Choroid plexus epithelial cell (primary cell): Measurements from ENCODE around the gene RIN3.

ENCODE experiments used
- DNase-seq: peaks from one replicate; pipeline ENCODE4 v3.0.0-alpha.2; 2010; ENCODE audit warnings: low read depth
- H3K4me3 ChIP-seq: 2 replicates; pipeline ENCODE4 v1.5.1; 2011; ENCODE audit warnings: low read depth, mild to moderate bottlenecking, control low read depth, low read length, moderate library complexity
- TF ChIP-seq, protein P1 (sequence below): conservative IDR thresholded peaks from 2 replicates; pipeline ENCODE4 v1.5.1; 2011; ENCODE audit warnings: low read depth, mild to moderate bottlenecking, control low read depth, inconsistent platforms, low read length, moderate library complexity

RIN3 gene

DNA sequence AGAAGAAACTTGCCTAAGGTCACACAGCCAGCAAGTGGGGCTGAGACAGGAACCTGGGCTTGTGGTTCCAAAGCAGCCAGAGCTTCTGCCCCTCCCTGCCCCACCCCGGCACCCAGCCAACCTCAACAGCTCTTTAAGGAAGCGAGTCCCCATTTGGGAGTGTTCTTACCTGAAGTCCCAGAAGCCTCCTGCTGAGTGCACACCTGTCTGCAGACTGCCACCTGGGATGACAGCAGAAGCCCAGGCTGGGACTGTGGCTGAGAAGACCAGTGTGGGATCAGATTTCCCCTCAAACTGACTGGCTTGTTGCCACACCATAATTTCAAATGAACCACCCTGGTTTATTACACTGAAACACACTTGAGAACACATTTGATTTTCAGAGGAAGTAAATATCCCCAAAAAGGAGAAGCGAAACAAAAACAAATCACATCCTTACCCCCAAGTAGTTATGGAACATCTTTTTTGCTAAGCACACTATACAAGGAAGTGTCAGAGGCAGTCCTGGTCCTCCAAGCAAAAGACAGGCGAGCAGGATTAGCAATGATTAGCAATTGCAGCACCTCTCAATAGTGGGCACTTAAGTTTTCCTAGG is 6.3 kb upstream of the RIN3 start:
- H3K4me3 ChIP-seq, result no peak overlapping the region
- TF ChIP-seq, protein P1, sequence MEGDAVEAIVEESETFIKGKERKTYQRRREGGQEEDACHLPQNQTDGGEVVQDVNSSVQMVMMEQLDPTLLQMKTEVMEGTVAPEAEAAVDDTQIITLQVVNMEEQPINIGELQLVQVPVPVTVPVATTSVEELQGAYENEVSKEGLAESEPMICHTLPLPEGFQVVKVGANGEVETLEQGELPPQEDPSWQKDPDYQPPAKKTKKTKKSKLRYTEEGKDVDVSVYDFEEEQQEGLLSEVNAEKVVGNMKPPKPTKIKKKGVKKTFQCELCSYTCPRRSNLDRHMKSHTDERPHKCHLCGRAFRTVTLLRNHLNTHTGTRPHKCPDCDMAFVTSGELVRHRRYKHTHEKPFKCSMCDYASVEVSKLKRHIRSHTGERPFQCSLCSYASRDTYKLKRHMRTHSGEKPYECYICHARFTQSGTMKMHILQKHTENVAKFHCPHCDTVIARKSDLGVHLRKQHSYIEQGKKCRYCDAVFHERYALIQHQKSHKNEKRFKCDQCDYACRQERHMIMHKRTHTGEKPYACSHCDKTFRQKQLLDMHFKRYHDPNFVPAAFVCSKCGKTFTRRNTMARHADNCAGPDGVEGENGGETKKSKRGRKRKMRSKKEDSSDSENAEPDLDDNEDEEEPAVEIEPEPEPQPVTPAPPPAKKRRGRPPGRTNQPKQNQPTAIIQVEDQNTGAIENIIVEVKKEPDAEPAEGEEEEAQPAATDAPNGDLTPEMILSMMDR, result no peak
- no peak for DNase-seq

DNA sequence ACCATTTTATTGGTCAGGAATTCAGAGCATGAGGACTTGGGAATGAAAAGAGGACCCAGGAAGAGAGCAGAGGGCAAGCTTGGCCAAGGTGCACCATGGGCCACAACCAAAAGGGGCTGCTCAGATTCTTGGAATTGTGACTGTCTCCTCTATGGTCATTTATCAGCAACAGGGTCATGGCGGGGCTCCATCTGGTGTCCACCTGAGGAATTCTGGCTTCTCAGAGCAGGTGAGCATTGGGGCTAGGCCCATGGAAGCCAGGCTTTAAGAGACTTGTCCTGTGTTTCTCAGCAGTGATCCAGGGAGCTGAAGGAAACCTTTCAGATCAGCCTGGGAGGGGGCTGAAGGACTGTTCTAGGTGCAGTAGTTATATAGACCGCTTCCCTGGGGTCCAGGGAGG is 2.6 kb upstream of the RIN3 start:
- no peak overlapping the region for H3K4me3 ChIP-seq
- TF ChIP-seq, protein P1, result no peak
- no peak for DNase-seq

DNA sequence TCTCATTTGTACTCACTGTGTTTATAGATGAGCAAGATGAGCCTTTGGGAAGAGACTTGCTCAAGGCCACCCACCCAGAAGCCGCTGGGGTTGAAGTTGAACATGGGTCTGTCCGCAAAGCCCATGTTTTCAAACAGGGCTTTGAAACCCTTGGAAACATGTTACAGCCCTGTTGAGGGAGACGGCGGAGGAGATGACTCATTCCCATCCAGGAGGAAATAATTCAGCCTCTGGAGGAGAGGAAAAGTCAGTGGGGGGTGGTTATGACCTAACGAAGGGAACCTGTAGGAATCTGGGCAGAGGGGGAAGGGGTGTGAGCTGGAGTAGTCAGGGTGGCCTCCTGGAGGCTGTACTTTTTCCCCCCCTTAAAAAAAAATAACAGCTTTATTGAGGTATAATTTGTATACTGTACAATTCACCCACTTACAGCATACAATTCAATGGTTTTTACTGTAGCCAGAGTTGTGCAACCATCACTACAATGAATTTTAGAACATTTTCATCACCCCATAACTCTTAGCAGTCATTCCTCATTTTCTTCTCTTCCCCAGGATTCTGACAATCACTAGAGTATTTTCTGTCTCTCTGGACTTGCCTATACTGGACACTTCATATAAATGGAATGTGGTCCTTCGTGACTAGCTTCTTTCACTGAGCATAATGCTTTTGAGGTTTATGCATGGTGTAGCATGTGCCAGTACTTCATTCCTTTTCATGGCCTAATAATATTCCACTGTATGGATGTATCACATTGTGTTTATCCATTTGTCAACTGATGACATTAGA is 1.9 kb upstream of the RIN3 start:
- TF ChIP-seq, protein P1, result no peak
- H3K4me3 ChIP-seq, result no peak overlapping the region
- peak; percentile 91 for DNase-seq

DNA sequence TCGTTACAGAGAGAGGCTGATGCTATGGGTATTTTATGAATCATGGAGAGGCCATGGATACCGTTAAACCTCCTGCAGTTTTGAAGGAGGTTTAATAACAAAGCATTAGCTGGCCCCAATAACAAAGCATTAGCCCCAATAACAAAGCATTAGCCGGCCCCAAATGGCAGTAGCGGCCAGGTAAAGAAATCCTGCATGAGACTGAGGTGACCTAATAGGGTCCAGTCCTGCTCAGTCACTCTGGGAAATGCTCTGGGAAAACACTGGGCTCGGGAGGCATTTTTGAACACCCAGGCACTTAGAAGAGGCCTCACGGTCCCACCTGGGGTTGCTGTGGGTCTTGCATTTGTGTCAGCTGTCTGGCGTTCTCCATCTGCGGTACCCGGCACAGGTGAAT is 776 bp upstream of the RIN3 start:
- TF ChIP-seq, protein P1, result no peak
- no peak for DNase-seq
- H3K4me3 ChIP-seq, result peak overlapping the region; percentile 74

DNA sequence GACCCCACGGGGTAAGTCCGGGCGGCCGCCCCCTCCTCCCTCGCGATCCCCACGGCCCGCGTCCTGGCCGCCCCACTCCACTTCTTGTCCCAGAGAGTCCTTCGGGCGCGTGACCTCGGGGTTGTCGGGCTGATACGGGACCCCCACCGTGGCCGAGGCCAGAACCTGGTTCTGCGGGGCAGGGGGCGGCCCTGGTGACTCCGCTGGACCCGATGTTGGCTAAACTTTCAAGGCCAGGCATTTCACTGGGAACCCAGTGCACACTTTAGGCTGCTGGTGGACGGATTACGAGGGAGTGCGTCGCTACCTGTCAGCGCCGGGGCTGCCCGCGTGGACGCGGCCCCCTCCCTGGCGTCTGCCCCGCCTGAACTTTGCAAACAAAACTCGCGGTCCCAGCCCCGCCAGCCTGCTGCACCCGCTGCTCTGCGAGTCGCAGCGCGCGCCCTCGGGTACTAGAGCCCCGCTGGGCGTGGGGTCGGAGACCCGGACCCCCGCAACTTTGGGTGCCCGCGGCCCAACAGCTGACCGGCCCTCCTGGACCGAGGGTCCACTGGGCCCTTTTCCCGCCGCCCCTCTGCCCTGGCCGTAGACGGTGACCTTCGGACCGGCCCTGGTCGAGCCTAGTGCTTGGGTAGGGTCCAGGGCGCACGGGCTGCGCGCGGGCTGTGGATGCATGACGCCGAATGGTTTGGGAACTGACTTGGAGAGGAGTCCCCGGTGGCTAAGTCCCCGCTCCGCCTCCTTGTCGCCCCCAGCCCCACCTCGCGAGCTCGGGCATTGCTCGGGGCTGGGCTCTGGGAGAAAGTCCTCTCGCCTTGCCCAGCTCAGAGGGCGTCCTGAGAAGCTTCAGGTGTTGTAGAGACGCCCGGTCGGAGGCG is 624 bp downstream of the RIN3 start:
- DNase-seq, result peak; percentile 39
- peak overlapping the region; percentile 74 for H3K4me3 ChIP-seq
- TF ChIP-seq, protein P1, result no peak

DNA sequence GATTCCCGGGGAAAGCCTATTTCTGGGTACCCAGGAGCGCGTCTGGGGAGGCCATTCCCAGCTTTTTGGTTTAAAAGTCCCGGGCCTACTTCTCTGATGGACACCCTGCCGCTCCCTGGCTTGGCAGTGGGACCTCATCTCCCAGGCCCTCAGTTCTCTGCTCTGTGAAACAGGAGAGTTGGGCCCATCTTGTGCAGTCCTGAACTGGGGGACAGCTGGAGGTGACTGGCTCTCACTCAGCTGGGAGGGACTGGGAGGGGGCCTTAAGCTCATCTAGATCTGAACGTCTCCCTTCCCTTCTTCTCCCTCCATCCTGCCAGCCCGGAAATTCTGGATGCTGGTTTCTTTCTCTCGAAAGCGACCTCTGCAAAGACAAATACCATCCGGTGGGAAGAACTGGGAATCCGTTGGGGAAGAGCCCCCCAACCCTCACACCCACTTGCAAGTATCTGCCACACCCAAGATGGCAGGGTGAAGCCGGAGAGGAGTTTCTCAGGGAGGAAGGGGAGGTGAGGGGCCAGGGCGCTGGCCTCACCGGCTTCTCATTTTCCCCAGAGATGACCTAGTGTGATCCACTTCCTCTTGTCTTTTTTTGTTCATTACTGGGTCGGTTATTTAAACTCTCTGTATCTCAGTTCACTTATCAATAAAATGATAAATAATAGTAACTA is 1.4 kb downstream of the RIN3 start:
- H3K4me3 ChIP-seq, result peak overlapping the region; percentile 74
- TF ChIP-seq, protein P1, result no peak

More for the DNA sequence above, 1.4 kb downstream of the RIN3 start:
- DNase-seq, result no peak
